Hematopoietic multipotent progenitor cell (in vitro differentiated cells): Measurements from ENCODE around the gene B3GALT6. TPM values are rescaled to one million over a fixed set of nuclear protein-coding genes. Genes with fewer than 3 reads are reported as not detected.

Experiments used
- DNase-seq, 3 donors: peaks; one replicate each; pipeline ENCODE4 v3.0.0-alpha.2; 2011 to 2015; ENCODE audit warnings: low read depth in 2 of 3, low spot score in 2 of 3
- total RNA-seq: library from RNA; depleted of rRNA; stranded (reverse); fragments of >200 nt; gene quantifications from one replicate; pipeline ENCODE4 v1.2.3, GENCODE V29; 2012

The B3GALT6 gene
- total RNA-seq, 1 donor: 38.5 TPM

- peak; percentile 55 to 85 (median 83) for DNase-seq
Observed at GRCh38 chr1:1200876-1201810, 30.9 kb upstream of the B3GALT6 start.

GRCh38 chr1:1202831-1203560 lies 29.0 kb upstream of the B3GALT6 start:
- DNase-seq: no peak

- no peak for DNase-seq
Observed at GRCh38 chr1:1203561-1204424, 28.2 kb upstream of the B3GALT6 start.

- no peak for DNase-seq
Observed at GRCh38 chr1:1204425-1204920, 27.6 kb upstream of the B3GALT6 start.

- no peak for DNase-seq
Observed at GRCh38 chr1:1204998-1205768, 26.9 kb upstream of the B3GALT6 start.

- no peak for DNase-seq
Observed at GRCh38 chr1:1205769-1206375, 26.2 kb upstream of the B3GALT6 start.

- DNase-seq: no peak
Observed at GRCh38 chr1:1206376-1206965, 25.6 kb upstream of the B3GALT6 start, which contains the start of gene TNFRSF18. TSS of gene TNFRSF18 (minus strand) at chr1:1206592. CDS start at chr1:1206571, 21 bp downstream.

- no peak for DNase-seq
Observed at GRCh38 chr1:1206966-1207531, 25.0 kb upstream of the B3GALT6 start.

- no peak for DNase-seq
Observed at GRCh38 chr1:1207571-1207892, 24.5 kb upstream of the B3GALT6 start.

- DNase-seq: peak in 2 of 3 donors; percentile 78 to 89
Observed at GRCh38 chr1:1208713-1209433, 23.2 kb upstream of the B3GALT6 start.

GRCh38 chr1:1210726-1211540 lies 21.1 kb upstream of the B3GALT6 start:
- DNase-seq: no peak

- no peak for DNase-seq
Observed at GRCh38 chr1:1211541-1212441, 20.2 kb upstream of the B3GALT6 start.

- DNase-seq: peak in 2 of 3 donors; percentile 75 to 81
Observed at GRCh38 chr1:1212780-1213344, 19.2 kb upstream of the B3GALT6 start.

GRCh38 chr1:1213345-1214265 lies 18.4 kb upstream of the B3GALT6 start, which contains the start of gene TNFRSF4:
TSS of gene TNFRSF4 (minus strand) at chr1:1214153. CDS start at chr1:1214127, 26 bp downstream.
- peak in 1 of 3 donors; percentile 57 for DNase-seq
